Pons (tissue), 1 donor: ENCODE results near the gene BTRC.
A peak's percentile ranks its signal among the peaks of the same experiment; 100 is the strongest.

Source experiments
- DNase-seq: peaks from one replicate; pipeline ENCODE4 v3.0.0-alpha.2; 2016; ENCODE audit warnings: low spot score

The BTRC gene

GRCh38 chr10:101535949-101536348, 182.0 kb downstream of the BTRC start:
- no peak for DNase-seq

GRCh38 chr10:101536800-101537199, 182.8 kb downstream of the BTRC start:
- DNase-seq, result peak; percentile 34

- DNase-seq, result no peak
These were observed 184.5 kb downstream of the BTRC start for GRCh38 chr10:101538446-101538845.

GRCh38 chr10:101545898-101546297, 191.9 kb downstream of the BTRC start:
- no peak for DNase-seq

DNA sequence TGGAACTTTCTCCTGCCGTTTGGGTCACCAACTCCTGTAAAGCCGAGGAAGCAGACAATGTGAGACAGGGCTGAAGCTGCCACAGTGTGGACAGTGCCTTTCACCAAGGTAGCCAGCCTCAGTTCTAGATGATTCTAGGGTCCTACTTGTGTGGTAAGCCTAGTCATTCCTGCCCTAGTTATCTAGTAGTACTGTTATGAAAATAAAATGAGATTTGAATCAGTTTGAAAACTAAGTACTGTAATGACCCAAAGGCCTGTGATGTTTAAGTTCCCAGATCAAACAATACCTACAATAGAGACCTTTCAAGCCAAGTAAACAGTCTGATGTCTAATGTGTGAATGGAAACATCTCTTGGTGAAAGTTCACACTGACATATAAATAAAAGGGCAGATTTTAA, 197.0 kb downstream of the BTRC start:
- no peak for DNase-seq

GRCh38 chr10:101552442-101552841, 198.5 kb downstream of the BTRC start:
- no peak for DNase-seq

DNA sequence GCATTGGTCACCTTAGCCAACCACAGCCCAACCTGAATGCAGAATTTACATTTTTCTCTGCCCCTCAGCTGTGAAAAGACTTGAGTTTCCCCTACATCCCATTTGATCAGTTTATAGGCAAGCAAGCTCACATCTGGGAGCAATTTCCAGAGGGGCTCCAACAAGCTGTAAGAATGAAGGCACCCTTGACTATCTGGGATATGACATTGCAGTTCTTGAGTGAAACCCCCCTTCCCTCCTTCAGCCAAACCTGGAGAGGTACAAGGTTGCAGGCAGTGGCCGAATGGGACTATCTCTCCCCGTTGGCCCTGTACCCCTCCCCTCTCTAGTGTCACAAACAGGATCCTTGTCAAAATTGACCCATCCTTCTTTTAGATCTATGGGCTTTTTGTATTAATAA, 203.6 kb downstream of the BTRC start:
- no peak for DNase-seq

DNA sequence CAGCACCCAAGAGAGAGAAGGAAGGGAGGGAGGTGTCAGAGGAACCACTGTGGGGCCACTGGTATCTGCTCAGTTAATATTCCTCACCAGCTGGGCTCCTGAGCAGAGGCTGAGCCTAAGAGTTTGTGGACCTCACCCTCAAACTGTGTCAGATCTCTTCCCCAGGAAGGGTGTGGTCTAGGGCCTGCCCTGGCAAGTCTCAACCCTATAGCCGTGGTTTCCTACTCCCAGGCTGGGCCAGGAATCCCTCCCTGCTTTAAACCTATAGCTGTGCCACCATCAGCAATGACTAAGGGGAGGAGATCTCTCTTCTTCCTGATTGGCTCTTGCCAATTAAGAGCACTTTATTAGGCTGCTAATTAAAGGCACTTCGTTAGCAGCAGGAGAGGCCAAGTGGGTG, 204.2 kb downstream of the BTRC start:
- DNase-seq, result no peak

GRCh38 chr10:101558671-101559595, 205.0 kb downstream of the BTRC start:
- no peak for DNase-seq

DNA sequence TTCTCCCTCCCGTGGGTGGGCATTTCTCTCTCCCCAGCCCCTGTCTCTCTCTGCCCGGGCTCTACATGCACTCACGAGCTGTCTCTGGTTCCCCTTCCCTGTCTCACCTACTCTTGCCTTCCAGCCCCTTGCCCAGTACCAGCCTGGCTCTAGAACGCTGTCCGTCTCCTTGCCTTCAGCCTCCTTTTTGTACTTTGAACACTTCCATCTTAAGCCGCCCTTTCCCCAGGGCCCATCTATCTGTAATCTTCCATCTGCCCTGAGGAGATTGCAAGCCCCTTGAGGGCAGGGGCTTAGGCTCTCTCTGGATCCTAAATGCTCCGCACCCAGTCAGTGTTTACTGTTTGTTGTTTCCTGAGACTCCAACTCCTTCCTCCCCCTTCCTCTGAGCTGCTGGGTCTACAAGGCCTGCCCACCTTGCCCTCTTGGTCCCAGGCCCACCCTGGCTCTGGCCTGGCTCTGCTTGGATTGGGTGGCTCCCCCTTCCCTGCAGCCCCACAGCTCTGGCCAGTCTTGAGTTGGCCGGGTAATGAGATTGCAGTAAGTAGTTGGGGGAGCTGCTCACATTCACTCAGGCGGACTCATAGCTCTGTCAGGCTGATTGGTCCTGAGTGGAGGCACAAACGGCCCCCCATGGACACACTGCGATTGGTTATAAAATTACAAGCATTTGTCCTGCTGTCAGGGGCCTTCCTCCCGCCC, 205.8 kb downstream of the BTRC start:
- DNase-seq, result no peak

GRCh38 chr10:101560298-101561067, 206.5 kb downstream of the BTRC start:
- DNase-seq, result no peak

DNA sequence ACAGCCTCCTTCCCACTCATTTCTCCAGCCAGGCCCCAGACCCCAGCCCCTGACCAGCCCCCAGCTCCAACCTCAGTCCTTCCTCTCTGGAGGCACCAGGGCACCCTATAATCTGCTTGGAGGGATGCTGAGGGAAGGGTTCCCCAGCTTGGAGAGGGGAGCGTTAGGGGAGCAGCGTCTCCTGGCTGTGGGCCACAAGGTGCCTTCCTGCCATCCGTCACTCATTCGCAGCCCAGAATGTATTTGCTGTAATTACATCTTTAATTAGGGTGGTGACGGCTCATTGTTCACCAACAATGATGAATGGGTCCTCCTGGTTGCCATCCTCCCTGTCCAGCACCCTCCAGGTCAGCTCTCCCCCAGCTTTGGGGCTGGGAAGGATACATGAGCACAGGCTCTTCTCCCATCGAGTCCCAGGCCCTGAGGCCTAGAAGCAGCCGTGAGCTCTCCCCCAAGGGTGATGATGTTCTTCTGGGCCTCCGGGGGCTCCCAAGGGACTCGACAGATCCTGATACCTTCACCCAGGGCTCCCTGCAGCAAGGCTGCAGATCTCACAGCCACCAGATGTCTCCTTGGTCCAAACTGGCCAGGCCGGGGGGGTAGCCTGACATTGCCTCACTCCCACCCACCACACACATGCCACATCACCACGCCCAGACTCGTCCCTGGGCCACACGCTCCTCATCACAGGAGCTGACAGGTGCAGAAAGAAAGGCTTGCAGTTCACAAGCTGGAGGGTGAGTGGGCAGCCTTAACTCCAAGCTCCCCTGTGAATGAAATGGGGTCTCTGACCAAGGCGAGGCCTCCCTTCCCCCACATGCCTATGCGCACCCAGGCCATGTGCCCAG, 207.3 kb downstream of the BTRC start:
- DNase-seq, result no peak

GRCh38 chr10:101562231-101562630, 208.3 kb downstream of the BTRC start:
- DNase-seq, result no peak

DNA sequence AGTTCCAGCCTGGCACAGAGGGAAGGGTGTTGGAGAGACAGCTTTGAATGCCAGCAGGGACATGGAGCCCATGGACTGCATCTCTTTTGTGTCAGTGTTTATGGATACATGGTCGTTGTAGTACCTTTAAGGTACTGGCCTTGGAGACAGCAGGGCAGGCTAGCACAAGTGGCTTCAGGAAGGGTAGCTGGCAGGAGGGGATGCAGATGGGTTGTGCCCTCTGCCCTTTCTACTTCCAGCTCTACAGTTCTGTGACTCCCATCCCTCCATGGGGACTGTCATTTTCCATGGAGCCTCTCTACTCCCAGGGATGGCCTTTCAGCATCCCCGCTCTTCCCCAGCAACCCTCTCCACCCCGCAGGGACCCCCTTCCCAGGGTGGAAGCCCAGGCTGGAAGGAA, 209.0 kb downstream of the BTRC start:
- DNase-seq, result no peak

GRCh38 chr10:101563497-101564040, 209.6 kb downstream of the BTRC start:
- DNase-seq, result no peak

DNA sequence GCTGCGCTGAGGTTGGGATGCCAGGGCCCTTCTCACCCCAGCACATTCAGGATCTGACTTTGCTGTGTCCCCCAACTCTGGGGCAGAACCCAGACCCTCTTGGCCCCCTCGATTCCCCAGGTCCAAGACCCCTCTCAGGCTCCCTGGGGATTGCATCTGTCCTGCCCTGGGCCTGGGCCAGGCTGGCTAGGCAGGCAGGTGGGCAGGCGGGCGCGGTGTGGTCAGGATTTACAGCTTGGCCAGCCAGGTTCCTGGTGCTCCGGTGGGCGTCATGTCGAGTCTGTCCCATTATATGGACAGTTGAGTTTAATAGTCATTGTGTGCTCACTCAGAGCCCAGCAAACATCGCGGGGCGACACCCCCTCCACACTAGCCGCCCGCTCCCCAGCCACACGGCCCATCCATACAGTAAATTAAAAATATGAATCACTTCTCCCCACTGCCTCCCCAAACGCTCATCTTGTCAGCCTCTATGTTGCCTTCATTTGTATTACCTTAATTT, 210.6 kb downstream of the BTRC start:
- no peak for DNase-seq

DNA sequence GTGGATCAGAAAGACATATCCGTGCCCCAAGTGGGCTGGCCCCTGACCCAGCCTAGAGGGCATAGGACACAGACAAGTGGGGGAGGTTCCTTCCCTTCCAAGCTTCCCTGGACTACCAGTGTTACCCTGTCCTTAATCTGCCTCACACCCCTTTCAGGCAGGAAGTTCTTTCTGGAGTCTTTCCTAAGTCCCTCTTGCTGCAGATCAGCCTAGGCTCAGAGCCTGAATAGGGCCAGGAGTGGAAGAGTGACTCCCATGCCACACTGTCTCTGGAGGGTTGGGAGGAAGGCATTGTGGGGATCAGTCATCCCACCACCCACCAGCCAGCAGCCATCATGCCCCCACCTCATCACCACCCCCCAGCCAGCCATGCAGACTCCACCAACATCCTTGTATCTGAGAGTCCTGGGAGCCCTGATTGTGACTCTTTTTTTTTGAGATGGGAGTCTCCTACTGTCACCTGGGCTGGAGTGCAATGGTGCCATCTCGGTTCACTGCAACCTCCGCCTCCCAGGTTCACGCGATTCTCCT, 211.5 kb downstream of the BTRC start:
- no peak for DNase-seq

DNA sequence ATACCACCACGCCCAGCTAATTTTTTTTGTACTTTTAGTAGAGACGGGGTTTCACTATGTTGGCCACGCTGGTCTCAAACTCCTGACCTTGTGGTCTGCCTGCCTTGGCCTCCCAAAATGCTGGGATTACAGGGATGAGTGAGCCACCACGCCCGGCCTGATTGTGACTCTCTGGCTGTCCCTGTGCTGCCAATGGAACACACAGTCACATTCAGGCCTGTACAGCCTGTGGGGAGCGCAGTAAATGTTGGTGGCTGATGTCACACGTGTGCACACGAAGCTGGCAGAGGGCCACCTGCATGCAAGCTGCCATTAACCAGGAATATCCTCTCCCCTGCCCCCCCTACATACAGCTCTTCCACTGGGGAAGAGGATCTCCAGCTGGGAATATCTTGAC, 212.0 kb downstream of the BTRC start:
- no peak for DNase-seq

- DNase-seq, result no peak
These were observed 212.6 kb downstream of the BTRC start for GRCh38 chr10:101566333-101567164.
